Measurements from ENCODE around the gene PKNOX2.

DNA sequence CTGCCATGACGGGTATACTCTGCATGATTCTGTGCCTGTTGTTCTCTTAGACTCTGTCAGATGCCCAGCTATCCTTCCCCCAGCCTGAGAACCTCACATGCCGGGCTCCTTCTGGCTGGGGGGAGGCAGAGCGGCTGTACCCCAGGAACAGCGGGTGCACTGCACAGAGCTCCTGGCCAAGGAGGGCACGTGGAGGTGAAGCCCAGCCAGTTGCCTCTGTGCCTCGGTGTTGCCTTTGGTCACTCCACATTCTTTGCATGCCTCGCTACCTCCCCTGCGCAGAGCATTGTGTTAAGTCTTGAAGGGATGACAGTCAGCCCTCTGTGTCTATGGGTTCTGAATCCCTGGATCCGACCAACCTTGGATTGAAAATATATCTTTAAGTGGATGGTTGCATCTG lies 253.8 kb downstream of the PKNOX2 start:
- no peak for TF ChIP-seq POLR2A (IDR thresholded peaks at IDR 0.05)
- TF ChIP-seq, protein P1, sequence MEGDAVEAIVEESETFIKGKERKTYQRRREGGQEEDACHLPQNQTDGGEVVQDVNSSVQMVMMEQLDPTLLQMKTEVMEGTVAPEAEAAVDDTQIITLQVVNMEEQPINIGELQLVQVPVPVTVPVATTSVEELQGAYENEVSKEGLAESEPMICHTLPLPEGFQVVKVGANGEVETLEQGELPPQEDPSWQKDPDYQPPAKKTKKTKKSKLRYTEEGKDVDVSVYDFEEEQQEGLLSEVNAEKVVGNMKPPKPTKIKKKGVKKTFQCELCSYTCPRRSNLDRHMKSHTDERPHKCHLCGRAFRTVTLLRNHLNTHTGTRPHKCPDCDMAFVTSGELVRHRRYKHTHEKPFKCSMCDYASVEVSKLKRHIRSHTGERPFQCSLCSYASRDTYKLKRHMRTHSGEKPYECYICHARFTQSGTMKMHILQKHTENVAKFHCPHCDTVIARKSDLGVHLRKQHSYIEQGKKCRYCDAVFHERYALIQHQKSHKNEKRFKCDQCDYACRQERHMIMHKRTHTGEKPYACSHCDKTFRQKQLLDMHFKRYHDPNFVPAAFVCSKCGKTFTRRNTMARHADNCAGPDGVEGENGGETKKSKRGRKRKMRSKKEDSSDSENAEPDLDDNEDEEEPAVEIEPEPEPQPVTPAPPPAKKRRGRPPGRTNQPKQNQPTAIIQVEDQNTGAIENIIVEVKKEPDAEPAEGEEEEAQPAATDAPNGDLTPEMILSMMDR (IDR thresholded peaks at IDR 0.05), result no peak

Measured in lower leg skin (tissue), 3 donors.